ENCODE results near the gene SLC26A1.

DNA sequence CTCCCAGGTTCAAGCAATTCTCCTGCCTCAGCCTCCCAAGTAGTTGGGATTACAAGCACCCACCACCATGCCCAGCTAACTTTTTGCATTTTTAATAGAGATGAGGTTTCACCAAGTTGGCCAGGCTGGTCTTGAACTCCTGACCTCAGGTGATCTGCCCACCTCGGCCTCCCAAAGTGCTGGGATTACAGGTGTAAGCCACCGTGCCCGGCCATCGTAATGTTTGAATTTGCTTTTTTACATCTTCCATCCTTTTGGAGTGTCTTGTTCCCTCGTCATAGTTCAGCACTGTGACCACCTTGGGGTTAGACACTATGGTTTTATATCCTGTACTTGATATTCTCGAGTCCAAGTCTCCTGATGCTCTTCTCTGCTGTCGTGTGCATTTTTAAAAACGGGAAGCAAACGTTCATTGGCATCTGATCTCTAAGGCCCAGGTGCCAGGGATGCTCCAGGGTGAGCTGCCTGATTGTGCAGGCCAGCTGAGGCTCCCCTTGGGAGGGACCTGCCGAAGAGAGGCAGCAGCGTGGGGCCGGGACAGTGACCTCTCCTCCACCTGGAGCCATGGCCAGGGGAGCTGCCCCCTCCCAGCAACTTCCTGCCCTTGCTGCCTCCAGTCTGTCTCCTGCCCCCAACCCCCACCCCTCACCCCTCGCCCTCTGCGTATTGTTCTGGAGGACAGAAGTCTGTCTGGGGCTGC is 36.5 kb downstream of the SLC26A1 start:
- TF ChIP-seq SP1 (IDR thresholded peaks at IDR 0.05; ENCODE audit: low read depth), result no peak
- TF ChIP-seq, protein P1, sequence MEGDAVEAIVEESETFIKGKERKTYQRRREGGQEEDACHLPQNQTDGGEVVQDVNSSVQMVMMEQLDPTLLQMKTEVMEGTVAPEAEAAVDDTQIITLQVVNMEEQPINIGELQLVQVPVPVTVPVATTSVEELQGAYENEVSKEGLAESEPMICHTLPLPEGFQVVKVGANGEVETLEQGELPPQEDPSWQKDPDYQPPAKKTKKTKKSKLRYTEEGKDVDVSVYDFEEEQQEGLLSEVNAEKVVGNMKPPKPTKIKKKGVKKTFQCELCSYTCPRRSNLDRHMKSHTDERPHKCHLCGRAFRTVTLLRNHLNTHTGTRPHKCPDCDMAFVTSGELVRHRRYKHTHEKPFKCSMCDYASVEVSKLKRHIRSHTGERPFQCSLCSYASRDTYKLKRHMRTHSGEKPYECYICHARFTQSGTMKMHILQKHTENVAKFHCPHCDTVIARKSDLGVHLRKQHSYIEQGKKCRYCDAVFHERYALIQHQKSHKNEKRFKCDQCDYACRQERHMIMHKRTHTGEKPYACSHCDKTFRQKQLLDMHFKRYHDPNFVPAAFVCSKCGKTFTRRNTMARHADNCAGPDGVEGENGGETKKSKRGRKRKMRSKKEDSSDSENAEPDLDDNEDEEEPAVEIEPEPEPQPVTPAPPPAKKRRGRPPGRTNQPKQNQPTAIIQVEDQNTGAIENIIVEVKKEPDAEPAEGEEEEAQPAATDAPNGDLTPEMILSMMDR (IDR thresholded peaks at IDR 0.05 in 2 of 3, conservative IDR thresholded peaks at IDR 0.05 in 1 of 3; ENCODE audit: borderline replicate concordance in 1 of 3, insufficient read depth in 1 of 3, low read depth in 2 of 3, low read length in 2 of 3), result no peak
- no peak for TF ChIP-seq ZFX (IDR thresholded peaks at IDR 0.05)
- no peak for TF ChIP-seq POLR2AphosphoS5 (IDR thresholded peaks at IDR 0.05; ENCODE audit: low read depth, low read length)
- TF ChIP-seq JUND (IDR thresholded peaks at IDR 0.05), result no peak
- no peak for TF ChIP-seq POLR2A (IDR thresholded peaks at IDR 0.05; ENCODE audit: borderline replicate concordance, extremely low read depth, insufficient read depth, insufficient read length)
- TF ChIP-seq, protein P2, sequence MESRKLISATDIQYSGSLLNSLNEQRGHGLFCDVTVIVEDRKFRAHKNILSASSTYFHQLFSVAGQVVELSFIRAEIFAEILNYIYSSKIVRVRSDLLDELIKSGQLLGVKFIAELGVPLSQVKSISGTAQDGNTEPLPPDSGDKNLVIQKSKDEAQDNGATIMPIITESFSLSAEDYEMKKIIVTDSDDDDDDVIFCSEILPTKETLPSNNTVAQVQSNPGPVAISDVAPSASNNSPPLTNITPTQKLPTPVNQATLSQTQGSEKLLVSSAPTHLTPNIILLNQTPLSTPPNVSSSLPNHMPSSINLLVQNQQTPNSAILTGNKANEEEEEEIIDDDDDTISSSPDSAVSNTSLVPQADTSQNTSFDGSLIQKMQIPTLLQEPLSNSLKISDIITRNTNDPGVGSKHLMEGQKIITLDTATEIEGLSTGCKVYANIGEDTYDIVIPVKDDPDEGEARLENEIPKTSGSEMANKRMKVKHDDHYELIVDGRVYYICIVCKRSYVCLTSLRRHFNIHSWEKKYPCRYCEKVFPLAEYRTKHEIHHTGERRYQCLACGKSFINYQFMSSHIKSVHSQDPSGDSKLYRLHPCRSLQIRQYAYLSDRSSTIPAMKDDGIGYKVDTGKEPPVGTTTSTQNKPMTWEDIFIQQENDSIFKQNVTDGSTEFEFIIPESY (IDR thresholded peaks at IDR 0.05; ENCODE audit: extremely low read depth, insufficient replicate concordance, low read length), result no peak
- no peak for TF ChIP-seq YY1 (IDR thresholded peaks at IDR 0.05; ENCODE audit: extremely low read depth, insufficient replicate concordance, low read depth, low read length)
